Chondrocyte (in vitro differentiated cells): ENCODE measurements around the gene SREBF1. TPM values are rescaled to one million over a fixed set of nuclear protein-coding genes. Genes with fewer than 3 reads are reported as not detected.

Source experiments
- DNase-seq: peaks from one replicate; pipeline ENCODE4 v3.0.0; 2021; ENCODE audit warnings: mixed read lengths, low spot score
- H3K27ac Mint-ChIP-seq: one replicate; pipeline ENCODE4 v1.8.0; 2021; ENCODE audit warnings: mild to moderate bottlenecking, moderate library complexity, mixed read lengths; ENCODE audit not compliant: unreplicated experiment
- H3K27me3 Mint-ChIP-seq: 2 replicates; pipeline ENCODE4 v1.8.0; 2021; ENCODE audit warnings: low read depth, mixed read lengths
- H3K36me3 Mint-ChIP-seq: 2 replicates; pipeline ENCODE4 v1.8.0; 2021; ENCODE audit warnings: low read depth, mixed read lengths
- H3K4me1 Mint-ChIP-seq: 2 replicates; pipeline ENCODE4 v1.8.0; 2021; ENCODE audit warnings: low read depth, mild to moderate bottlenecking, mixed read lengths
- H3K4me3 Mint-ChIP-seq: one replicate; pipeline ENCODE4 v1.8.0; 2021; ENCODE audit warnings: mild to moderate bottlenecking, moderate library complexity, mixed read lengths; ENCODE audit not compliant: unreplicated experiment
- H3K9me3 Mint-ChIP-seq: 2 replicates; pipeline ENCODE4 v1.8.0; 2021; ENCODE audit warnings: low read depth, mixed read lengths
- total RNA-seq: library from RNA; stranded (reverse); gene quantifications from 3 replicates; pipeline ENCODE4 v1.2.1, GENCODE V29; 2021
- TF ChIP-seq, protein P1 (sequence below): fragments of 200-600 bp; sonication (generic); IDR thresholded peaks from 2 replicates; pipeline ENCODE4 v1.5.0; 2021; ENCODE audit warnings: antibody characterized with exemption, mild to moderate bottlenecking, moderate library complexity

SREBF1 gene
- total RNA-seq, 1 donor from 2014 or later, result 22.8 TPM

DNA sequence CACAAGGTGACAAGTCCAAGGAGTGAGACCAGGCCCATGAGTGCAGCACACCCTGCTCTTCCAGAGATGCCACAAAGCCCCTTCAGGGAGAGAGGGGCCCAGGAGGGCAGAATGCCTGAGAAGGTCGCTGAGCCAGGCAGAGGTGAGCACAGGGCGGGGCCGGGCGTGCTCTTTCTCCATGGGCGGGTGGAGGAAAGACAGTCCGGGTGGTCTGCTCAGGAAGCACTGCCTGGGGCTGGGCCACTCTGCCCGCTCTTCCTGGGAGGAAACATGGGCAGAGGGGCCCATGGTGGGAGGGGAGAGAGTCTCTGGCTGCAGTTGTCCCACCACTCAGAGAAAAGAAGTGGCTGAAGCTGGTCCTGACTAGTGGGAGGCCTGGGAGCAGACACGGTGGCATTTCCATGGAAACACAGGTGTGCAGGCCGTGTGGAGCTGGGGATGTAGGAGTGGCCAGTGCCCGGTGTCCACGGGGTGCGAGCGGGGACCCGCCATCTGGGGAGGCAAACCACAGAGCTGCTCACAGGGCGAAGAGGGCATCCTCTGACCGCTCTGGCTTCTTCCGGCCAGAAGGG is 10.4 kb upstream of the SREBF1 start:
- Mint-ChIP-seq H3K27ac (no peak overlapping the region), H3K36me3 (peaks cover 14% of the 10 kb centered on the region), H3K4me1 (peaks cover 21% of the 10 kb centered on the region), H3K9me3 (no peaks in the 10 kb centered on the region), H3K27me3 (no peaks in the 10 kb centered on the region), H3K4me3 (no peak overlapping the region)
- DNase-seq, result no peak
- TF ChIP-seq, protein P1, sequence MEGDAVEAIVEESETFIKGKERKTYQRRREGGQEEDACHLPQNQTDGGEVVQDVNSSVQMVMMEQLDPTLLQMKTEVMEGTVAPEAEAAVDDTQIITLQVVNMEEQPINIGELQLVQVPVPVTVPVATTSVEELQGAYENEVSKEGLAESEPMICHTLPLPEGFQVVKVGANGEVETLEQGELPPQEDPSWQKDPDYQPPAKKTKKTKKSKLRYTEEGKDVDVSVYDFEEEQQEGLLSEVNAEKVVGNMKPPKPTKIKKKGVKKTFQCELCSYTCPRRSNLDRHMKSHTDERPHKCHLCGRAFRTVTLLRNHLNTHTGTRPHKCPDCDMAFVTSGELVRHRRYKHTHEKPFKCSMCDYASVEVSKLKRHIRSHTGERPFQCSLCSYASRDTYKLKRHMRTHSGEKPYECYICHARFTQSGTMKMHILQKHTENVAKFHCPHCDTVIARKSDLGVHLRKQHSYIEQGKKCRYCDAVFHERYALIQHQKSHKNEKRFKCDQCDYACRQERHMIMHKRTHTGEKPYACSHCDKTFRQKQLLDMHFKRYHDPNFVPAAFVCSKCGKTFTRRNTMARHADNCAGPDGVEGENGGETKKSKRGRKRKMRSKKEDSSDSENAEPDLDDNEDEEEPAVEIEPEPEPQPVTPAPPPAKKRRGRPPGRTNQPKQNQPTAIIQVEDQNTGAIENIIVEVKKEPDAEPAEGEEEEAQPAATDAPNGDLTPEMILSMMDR, result no peak

DNA sequence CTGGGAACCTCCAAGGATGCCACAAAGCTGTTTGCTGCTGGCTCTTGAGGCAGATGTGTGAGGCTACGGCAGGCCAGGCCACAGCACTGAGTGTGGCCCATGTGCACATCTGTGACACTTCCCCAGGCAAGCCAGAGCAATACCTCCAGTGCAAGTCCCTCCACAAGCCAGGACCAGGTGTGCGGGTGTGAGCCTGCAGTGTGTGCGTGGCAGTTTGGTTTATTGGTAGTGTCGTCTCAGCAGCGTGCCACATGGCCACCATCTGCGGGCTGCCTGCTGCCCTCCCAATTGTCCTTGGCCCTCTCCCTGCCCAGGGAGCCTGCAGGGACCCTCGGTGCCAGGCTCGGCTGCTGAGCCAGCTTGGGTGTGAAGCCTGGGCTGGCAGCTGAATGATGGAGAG is 9.9 kb upstream of the SREBF1 start:
- Mint-ChIP-seq H3K4me3 (no peak overlapping the region), H3K27ac (no peak overlapping the region), H3K9me3 (no peaks in the 10 kb centered on the region), H3K27me3 (no peaks in the 10 kb centered on the region), H3K36me3 (peaks cover 14% of the 10 kb centered on the region), H3K4me1 (peaks cover 23% of the 10 kb centered on the region)
- no peak for DNase-seq
- TF ChIP-seq, protein P1, result no peak

DNA sequence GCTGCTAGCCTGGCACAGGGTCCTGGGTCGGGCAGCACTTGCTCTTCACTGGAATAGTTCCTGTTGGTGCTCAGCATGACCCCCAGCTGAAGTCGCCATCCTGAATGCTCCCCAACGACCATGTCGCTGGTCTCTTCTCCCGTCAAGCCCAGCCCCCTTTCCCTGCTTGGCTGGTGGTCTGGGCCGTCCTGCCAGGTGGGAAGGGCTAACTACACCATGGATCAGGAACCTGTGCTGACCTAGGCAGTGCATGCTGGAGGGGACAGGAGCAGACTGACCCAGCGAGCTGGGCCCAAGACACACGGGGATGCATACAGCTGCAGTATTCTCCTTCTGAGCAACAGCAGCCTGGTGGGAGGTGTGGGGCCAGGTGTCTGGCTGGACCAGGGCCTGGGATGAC is 9.2 kb upstream of the SREBF1 start:
- peaks cover 11% of the 10 kb centered on the region for H3K36me3 Mint-ChIP-seq
- H3K4me3 Mint-ChIP-seq, result no peak overlapping the region
- TF ChIP-seq, protein P1, result no peak
- H3K4me1 Mint-ChIP-seq, result peaks cover 30% of the 10 kb centered on the region
- DNase-seq, result no peak
- no peaks in the 10 kb centered on the region for H3K9me3 Mint-ChIP-seq
- H3K27me3 Mint-ChIP-seq, result no peaks in the 10 kb centered on the region
- H3K27ac Mint-ChIP-seq, result no peak overlapping the region

DNA sequence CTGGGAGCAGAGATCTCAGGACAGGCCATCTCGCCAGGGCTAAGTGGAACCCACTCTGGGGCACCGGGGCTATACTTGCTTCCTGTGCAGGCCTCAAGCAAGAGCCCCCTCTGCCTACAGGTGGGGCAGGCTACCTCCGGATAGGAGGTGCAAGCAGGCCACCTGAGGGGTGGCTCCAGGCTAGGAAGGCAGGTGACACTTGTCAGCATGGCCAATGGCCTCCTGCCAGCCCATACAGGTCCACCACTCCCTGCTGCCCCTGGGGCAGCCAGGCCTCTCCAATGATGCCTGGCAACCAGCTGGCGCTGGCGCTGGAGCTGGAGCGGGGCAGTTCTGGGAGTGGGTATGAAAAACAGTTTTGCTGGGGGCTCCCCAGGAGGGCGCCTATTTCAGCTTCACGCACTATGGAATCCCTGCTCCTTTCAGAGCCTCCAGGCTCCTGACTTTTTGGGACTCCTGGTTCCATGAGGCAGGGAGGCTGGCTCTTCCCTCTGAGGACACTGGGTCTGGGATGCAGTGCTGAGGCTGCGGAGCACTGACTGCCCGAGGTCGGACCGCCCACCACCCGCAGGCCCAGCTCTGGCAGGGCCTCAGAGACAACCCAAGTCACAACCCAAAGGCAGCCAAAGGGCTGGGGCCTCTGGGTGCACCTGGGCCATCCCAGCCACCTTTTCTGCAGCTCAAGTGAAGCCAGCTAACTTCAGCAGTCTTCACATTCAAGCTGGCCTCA is 8.4 kb upstream of the SREBF1 start:
- Mint-ChIP-seq H3K36me3 (peaks cover 8% of the 10 kb centered on the region), H3K9me3 (no peaks in the 10 kb centered on the region), H3K27ac (no peak overlapping the region), H3K27me3 (no peaks in the 10 kb centered on the region), H3K4me1 (peaks cover 26% of the 10 kb centered on the region), H3K4me3 (no peak overlapping the region)
- TF ChIP-seq, protein P1, result no peak
- no peak for DNase-seq

DNA sequence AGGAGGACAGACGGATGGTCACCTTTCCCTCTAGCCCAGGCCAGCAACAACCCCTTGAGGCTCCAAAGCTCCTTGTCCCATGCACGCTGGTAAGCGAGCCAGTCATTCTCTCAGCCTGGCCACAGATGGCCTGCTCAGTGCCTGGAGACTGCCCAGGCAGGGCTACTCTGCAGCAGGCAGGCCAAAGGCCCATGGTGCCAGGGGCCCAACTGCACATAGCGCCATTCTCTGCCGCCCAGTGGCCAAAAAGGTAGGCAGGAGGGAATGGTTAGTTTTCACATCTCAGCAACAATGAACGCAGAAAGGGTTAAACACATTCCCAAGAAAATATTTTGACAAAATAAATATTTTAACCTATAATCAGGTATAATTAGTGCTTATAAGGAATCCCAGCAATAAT is 7.7 kb upstream of the SREBF1 start:
- H3K4me3 Mint-ChIP-seq, result no peak overlapping the region
- H3K9me3 Mint-ChIP-seq, result no peaks in the 10 kb centered on the region
- peaks cover 8% of the 10 kb centered on the region for H3K36me3 Mint-ChIP-seq
- no peak for DNase-seq
- TF ChIP-seq, protein P1, result no peak
- H3K27ac Mint-ChIP-seq, result no peak overlapping the region
- H3K27me3 Mint-ChIP-seq, result no peaks in the 10 kb centered on the region
- peaks cover 23% of the 10 kb centered on the region for H3K4me1 Mint-ChIP-seq
